HepG2 (cell line): ENCODE measurements around the gene RASSF4. TPM values are rescaled to one million over a fixed set of nuclear protein-coding genes. Genes with fewer than 3 reads are reported as not detected.

ENCODE experiments used
- RBM22 ChIP-seq: fragments of 200-400 bp; formaldehyde crosslinking; optimal IDR thresholded peaks from 2 replicates; pipeline ENCODE3; 2017; ENCODE audit warnings: mild to moderate bottlenecking, low read length, moderate library complexity
- TEAD3 ChIP-seq: optimal IDR thresholded peaks from 2 replicates; pipeline ENCODE3; 2016; ENCODE audit warnings: borderline replicate concordance
- TP53 ChIP-seq: sonication (generic); formaldehyde crosslinking; conservative IDR thresholded peaks from 2 replicates; pipeline ENCODE4 v1.4.0; 2020; ENCODE audit warnings: missing genetic modification reagents
- ZC3H4 ChIP-seq: sonication (generic); formaldehyde crosslinking; IDR thresholded peaks from 2 replicates; pipeline ENCODE4 v1.4.0; 2020; ENCODE audit warnings: missing genetic modification reagents, borderline replicate concordance
- ZNF382 ChIP-seq: sonication (generic); formaldehyde crosslinking; IDR thresholded peaks from 2 replicates; pipeline ENCODE4 v1.5.0; 2020; ENCODE audit warnings: missing genetic modification reagents, mild to moderate bottlenecking, borderline replicate concordance
- polyA plus RNA-seq, 8 experiments: library from polyadenylated mRNA; depleted of rRNA in 3 of 8; stranded (reverse) in 7 of 8; unstranded in 1 of 8; fragments of >200 nt; fragmentation: Illumina TruSeq in 4 of 8; extraction: Trizol in 4 of 8; gene quantifications; 2 replicates each; pipeline versions ENCODE4 v1.2.1 to v1.2.3, GENCODE V29; 2011 to 2016; ENCODE audit warnings: low read depth in 4 of 8, missing spikeins in 1 of 8, mixed read lengths in 1 of 8; ENCODE audit not compliant: insufficient read depth in 1 of 8
- total RNA-seq, 5 experiments: library from RNA; depleted of rRNA; stranded (reverse); fragments of >200 nt; fragmentation: Illumina TruSeq; extraction: Trizol; gene quantifications; 2 replicates each; pipeline ENCODE4 v1.2.3, GENCODE V29; 2016; ENCODE audit warnings: low read depth in 1 of 5
- TF ChIP-seq, protein P1 (sequence below): sonication (generic); formaldehyde crosslinking; IDR thresholded peaks from 2 replicates; pipeline ENCODE4 v1.4.0; 2020; ENCODE audit warnings: missing genetic modification reagents
- TF ChIP-seq, protein P2 (sequence below): sonication (generic); formaldehyde crosslinking; IDR thresholded peaks from 2 replicates; pipeline ENCODE4 v1.4.0; 2020; ENCODE audit warnings: mild to moderate bottlenecking, missing genetic modification reagents
- TF ChIP-seq, protein P3 (sequence below): sonication (generic); formaldehyde crosslinking; IDR thresholded peaks from 2 replicates; pipeline ENCODE4 v1.4.0; 2020; ENCODE audit warnings: missing genetic modification reagents
- TF ChIP-seq, protein P4 (sequence below): sonication (generic); formaldehyde crosslinking; IDR thresholded peaks from 2 replicates; pipeline ENCODE4 v1.4.0; 2020; ENCODE audit warnings: mild to moderate bottlenecking, missing genetic modification reagents
- TF ChIP-seq, protein P5 (sequence below): sonication (generic); formaldehyde crosslinking; IDR thresholded peaks from 2 replicates; pipeline ENCODE4 v1.4.0; 2020; ENCODE audit warnings: missing genetic modification reagents

Gene RASSF4
- total and polyA plus RNA-seq, 2 of the 13 experiments (the other 11 are each of a cell fraction or from before 2014, with no cell fraction given), result 34.0 to 51.7 TPM

DNA sequence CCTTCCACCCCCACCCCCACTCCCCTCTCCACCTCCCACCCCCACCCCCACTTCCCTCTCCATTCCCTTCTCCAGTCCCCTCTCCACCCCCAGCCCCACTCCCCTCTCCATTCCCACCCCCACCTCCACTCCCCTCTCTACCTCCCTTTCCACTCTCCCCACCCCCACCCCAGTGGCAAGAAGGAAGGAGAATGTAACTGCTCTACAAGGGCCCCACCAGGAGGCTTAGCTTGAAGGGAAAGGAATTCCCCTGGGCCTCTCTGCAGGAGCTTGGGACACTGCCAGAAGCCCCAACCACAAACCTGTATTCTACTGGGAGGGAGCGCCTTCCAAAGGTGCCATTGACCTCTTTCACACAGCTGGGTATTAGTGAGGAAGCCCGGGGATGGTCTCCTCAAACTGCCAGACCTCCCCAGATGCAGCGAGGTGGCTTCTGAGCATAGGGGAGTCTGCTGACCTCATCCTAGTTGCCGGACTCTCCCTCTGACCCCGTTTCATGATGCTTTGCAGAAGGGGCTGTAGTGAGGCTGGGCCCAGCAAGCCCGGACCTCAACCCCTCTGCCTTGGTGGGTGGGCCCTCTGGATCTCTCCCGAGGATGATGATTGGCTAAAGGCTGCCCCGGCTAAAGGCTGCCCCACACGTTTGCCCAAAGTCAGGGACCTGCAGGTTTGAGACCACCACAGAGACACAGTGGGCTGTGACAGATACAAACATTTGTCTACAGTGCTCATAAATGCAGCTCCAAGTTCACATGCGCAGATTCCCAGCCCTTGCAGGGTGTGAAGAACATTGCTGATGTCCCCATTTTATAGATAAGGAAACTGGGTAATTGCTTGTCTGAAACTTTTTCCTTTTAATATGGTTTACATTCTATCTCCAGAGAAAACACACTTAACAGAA, 16.1 kb downstream of the RASSF4 start (continued):
- TF ChIP-seq, protein P1, sequence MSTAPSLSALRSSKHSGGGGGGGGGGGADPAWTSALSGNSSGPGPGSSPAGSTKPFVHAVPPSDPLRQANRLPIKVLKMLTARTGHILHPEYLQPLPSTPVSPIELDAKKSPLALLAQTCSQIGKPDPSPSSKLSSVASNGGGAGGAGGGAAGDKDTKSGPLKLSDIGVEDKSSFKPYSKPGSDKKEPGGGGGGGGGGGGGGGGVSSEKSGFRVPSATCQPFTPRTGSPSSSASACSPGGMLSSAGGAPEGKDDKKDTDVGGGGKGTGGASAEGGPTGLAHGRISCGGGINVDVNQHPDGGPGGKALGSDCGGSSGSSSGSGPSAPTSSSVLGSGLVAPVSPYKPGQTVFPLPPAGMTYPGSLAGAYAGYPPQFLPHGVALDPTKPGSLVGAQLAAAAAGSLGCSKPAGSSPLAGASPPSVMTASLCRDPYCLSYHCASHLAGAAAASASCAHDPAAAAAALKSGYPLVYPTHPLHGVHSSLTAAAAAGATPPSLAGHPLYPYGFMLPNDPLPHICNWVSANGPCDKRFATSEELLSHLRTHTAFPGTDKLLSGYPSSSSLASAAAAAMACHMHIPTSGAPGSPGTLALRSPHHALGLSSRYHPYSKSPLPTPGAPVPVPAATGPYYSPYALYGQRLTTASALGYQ (CRISPR knock-in tag), result peak; percentile 58
- TF ChIP-seq RBM22 (peak; percentile 95), ZC3H4 (CRISPR knock-in tag) (peak; percentile 99; the same call in 1 of the 2 replicates), ZNF382 (no peak), TEAD3 (CRISPR knock-in tag) (no peak), TP53 (CRISPR knock-in tag) (no peak)
- TF ChIP-seq, protein P2, sequence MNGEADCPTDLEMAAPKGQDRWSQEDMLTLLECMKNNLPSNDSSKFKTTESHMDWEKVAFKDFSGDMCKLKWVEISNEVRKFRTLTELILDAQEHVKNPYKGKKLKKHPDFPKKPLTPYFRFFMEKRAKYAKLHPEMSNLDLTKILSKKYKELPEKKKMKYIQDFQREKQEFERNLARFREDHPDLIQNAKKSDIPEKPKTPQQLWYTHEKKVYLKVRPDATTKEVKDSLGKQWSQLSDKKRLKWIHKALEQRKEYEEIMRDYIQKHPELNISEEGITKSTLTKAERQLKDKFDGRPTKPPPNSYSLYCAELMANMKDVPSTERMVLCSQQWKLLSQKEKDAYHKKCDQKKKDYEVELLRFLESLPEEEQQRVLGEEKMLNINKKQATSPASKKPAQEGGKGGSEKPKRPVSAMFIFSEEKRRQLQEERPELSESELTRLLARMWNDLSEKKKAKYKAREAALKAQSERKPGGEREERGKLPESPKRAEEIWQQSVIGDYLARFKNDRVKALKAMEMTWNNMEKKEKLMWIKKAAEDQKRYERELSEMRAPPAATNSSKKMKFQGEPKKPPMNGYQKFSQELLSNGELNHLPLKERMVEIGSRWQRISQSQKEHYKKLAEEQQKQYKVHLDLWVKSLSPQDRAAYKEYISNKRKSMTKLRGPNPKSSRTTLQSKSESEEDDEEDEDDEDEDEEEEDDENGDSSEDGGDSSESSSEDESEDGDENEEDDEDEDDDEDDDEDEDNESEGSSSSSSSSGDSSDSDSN (CRISPR knock-in tag), result peak; percentile 13; the same call in 1 of the 2 replicates
- TF ChIP-seq, protein P3, sequence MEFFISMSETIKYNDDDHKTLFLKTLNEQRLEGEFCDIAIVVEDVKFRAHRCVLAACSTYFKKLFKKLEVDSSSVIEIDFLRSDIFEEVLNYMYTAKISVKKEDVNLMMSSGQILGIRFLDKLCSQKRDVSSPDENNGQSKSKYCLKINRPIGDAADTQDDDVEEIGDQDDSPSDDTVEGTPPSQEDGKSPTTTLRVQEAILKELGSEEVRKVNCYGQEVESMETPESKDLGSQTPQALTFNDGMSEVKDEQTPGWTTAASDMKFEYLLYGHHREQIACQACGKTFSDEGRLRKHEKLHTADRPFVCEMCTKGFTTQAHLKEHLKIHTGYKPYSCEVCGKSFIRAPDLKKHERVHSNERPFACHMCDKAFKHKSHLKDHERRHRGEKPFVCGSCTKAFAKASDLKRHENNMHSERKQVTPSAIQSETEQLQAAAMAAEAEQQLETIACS (CRISPR knock-in tag), result no peak
- TF ChIP-seq, protein P4, sequence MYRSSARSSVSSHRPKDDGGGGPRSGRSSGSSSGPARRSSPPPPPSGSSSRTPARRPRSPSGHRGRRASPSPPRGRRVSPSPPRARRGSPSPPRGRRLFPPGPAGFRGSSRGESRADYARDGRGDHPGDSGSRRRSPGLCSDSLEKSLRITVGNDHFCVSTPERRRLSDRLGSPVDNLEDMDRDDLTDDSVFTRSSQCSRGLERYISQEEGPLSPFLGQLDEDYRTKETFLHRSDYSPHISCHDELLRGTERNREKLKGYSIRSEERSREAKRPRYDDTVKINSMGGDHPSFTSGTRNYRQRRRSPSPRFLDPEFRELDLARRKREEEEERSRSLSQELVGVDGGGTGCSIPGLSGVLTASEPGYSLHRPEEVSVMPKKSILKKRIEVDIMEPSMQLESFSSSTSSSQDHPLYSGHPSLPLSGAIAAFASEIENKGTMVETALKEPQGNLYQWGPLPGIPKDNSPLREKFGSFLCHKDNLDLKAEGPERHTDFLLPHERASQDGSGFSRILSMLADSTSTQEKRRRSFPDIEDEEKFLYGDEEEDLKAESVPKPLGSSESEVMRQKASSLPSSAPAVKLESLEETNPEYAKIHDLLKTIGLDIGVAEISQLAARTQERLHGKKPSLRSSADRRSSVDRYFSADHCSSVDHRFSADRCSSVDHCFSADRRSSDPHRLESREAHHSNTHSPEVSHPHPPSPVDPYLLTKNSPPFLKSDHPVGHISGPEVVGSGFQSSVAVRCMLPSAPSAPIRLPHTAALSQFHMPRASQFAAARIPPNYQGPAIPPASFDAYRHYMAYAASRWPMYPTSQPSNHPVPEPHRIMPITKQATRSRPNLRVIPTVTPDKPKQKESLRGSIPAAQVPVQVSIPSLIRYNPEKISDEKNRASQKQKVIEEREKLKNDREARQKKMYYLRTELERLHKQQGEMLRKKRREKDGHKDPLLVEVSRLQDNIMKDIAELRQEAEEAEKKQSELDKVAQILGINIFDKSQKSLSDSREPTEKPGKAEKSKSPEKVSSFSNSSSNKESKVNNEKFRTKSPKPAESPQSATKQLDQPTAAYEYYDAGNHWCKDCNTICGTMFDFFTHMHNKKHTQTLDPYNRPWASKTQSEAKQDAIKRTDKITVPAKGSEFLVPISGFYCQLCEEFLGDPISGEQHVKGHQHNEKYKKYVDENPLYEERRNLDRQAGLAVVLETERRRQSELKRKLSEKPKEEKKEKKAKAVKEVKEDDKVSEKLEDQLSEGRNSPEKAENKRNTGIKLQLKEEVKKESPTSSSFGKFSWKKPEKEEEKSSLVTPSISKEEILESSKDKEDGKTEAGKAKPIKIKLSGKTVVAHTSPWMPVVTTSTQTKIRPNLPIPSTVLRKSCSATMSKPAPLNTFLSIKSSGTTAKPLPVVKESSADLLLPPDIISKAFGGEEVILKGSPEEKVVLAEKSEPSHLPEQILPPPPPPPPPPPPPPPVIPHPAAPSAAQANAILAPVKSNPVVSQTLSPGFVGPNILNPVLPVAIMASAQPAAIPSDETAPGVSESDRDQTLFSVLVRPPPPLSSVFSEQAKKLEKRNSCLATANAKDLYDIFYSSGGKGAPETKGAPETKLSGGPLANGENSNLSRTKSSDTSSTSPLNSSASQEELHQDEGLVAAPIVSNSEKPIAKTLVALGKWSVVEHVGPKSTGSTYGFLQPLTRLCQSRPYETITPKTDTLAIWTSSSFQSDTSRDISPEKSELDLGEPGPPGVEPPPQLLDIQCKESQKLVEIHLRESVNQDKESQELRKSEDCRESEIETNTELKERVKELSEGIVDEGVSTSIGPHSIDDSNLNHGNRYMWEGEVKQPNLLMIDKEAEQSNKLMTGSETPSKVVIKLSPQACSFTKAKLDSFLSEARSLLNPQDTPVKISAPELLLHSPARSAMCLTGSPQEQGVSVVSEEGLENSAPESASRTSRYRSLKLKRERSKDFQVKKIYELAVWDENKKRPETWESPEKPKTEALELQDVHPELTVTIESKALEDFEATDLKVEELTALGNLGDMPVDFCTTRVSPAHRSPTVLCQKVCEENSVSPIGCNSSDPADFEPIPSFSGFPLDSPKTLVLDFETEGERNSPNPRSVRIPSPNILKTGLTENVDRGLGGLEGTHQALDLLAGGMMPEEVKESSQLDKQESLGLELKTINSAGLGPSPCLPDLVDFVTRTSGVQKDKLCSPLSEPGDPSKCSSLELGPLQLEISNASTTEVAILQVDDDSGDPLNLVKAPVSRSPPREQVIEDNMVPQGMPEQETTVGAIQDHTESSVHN (CRISPR knock-in tag), result peak; percentile 98
- TF ChIP-seq, protein P5, sequence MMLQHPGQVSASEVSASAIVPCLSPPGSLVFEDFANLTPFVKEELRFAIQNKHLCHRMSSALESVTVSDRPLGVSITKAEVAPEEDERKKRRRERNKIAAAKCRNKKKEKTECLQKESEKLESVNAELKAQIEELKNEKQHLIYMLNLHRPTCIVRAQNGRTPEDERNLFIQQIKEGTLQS (CRISPR knock-in tag), result 0 out of 2 replicates have a peak, but pooled peaks have one; percentile 25
